Activated gamma-delta T cell treated with anti-CD3 and anti-CD28 coated beads, Interleukin-2, amount 50 U/mL, for 16 hours (primary cell): Measurements from ENCODE around the gene ZCWPW1.
"Not testable (repeated sequence)": the region's sequence is repeated elsewhere in the genome, so short reads cannot be mapped to it uniquely, and the experiment has no call there.

Source experiments
- DNase-seq: peaks from one replicate; pipeline ENCODE4 v3.0.0-alpha.2; 2020; ENCODE audit warnings: low read depth

The ZCWPW1 gene

GRCh38 chr7:100353685-100354330, 74.7 kb downstream of the ZCWPW1 start:
- DNase-seq: peak; percentile 50

- DNase-seq: no peak
Measured at GRCh38 chr7:100352984-100353684, 75.4 kb downstream of the ZCWPW1 start.

- not testable (repeated sequence) for DNase-seq
Measured at GRCh38 chr7:100352230-100352781, 76.2 kb downstream of the ZCWPW1 start.

- no peak for DNase-seq
Measured at GRCh38 chr7:100351657-100352058, 76.8 kb downstream of the ZCWPW1 start.
